Measurements from ENCODE around the gene GCGR. TPM values are rescaled to one million over a fixed set of nuclear protein-coding genes. Genes with fewer than 3 reads are reported as not detected.

Gene GCGR
- polyA plus RNA-seq, 1 donor from 2014 or later = not detected

DNA sequence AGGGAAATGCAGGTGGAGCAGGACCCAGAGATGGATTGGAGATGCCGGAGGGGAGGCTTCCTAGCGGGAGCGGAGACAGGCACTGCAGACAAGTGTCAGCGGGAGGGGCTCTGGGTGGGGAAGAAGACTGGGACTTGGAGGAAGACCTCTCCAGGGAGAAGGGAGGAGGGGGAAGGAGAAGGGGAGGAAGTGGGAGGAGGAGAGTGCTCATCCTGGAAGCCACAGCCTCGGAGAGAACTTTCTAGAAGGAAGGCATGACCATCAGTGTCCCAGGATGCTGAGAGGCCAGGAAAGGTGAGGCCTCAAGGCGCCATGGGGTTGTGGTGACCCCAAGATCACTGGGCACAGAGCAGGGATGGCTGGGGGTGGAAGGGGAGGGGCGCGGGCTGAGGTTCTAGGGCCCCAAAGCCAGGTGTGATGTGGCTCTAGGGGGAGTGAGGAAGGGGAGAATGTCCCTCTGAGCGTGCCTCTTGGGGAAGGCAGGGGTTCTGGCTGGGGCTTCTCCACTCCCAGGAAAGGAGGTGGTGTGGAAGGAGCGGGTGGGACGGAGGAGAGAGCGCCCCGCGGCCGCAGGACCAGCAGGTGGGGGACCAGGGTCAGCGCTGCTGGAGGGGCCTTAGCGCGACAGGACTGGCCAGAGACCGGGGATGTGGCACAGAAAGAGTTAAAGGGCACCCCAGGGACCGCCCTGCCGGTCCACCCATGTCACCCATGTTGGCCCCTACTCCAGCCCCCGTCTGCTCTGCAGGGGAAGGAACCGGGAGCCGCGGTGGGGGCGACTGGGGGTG lies 900 bp upstream of the GCGR start:
- Histone ChIP-seq H4K20me1 (ENCODE audit: insufficient read depth) (no peaks in the 10 kb centered on the region), H3K27me3 (ENCODE audit: insufficient read depth, low read depth, low read length) (peaks cover 67% of the 10 kb centered on the region), H3K4me3 (ENCODE audit: low read length) (no peak overlapping the region), H3K79me2 (replicated peaks; ENCODE audit: insufficient read depth, low read length) (no peaks in the 10 kb centered on the region), H3K4me2 (ENCODE audit: low read length) (no peak overlapping the region), H3K27ac (ENCODE audit: low read length) (no peak overlapping the region), H2AFZ (ENCODE audit: low read depth, low read length) (no peak overlapping the region), H3F3A (ENCODE audit: insufficient read depth, low read length, poor library complexity, severe bottlenecking) (no peaks in the 10 kb centered on the region), H3K36me3 (ENCODE audit: insufficient read depth, low read length) (no peaks in the 10 kb centered on the region), H3K9me2 (ENCODE audit: insufficient read depth, low read length) (no peaks in the 10 kb centered on the region), H3K9ac (ENCODE audit: low read length) (no peak overlapping the region), H3K9me3 (ENCODE audit: low read length) (peaks cover 6% of the 10 kb centered on the region)
- TF ChIP-seq, protein P1, sequence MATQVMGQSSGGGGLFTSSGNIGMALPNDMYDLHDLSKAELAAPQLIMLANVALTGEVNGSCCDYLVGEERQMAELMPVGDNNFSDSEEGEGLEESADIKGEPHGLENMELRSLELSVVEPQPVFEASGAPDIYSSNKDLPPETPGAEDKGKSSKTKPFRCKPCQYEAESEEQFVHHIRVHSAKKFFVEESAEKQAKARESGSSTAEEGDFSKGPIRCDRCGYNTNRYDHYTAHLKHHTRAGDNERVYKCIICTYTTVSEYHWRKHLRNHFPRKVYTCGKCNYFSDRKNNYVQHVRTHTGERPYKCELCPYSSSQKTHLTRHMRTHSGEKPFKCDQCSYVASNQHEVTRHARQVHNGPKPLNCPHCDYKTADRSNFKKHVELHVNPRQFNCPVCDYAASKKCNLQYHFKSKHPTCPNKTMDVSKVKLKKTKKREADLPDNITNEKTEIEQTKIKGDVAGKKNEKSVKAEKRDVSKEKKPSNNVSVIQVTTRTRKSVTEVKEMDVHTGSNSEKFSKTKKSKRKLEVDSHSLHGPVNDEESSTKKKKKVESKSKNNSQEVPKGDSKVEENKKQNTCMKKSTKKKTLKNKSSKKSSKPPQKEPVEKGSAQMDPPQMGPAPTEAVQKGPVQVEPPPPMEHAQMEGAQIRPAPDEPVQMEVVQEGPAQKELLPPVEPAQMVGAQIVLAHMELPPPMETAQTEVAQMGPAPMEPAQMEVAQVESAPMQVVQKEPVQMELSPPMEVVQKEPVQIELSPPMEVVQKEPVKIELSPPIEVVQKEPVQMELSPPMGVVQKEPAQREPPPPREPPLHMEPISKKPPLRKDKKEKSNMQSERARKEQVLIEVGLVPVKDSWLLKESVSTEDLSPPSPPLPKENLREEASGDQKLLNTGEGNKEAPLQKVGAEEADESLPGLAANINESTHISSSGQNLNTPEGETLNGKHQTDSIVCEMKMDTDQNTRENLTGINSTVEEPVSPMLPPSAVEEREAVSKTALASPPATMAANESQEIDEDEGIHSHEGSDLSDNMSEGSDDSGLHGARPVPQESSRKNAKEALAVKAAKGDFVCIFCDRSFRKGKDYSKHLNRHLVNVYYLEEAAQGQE (IDR thresholded peaks at IDR 0.05; ENCODE audit: borderline replicate concordance) = no peak
- TF ChIP-seq RAD21 (conservative IDR thresholded peaks at IDR 0.05) (no peak), EZH2 (IDR thresholded peaks at IDR 0.05; ENCODE audit: borderline replicate concordance, insufficient read depth, low read length, poor library complexity, severe bottlenecking) (no peak), POLR2AphosphoS5 (IDR thresholded peaks at IDR 0.05) (no peak), MXI1 (conservative IDR thresholded peaks at IDR 0.05; ENCODE audit: poor library complexity, severe bottlenecking) (no peak), EP300 (conservative IDR thresholded peaks at IDR 0.05; ENCODE audit: poor library complexity, severe bottlenecking) (no peak)

DNA sequence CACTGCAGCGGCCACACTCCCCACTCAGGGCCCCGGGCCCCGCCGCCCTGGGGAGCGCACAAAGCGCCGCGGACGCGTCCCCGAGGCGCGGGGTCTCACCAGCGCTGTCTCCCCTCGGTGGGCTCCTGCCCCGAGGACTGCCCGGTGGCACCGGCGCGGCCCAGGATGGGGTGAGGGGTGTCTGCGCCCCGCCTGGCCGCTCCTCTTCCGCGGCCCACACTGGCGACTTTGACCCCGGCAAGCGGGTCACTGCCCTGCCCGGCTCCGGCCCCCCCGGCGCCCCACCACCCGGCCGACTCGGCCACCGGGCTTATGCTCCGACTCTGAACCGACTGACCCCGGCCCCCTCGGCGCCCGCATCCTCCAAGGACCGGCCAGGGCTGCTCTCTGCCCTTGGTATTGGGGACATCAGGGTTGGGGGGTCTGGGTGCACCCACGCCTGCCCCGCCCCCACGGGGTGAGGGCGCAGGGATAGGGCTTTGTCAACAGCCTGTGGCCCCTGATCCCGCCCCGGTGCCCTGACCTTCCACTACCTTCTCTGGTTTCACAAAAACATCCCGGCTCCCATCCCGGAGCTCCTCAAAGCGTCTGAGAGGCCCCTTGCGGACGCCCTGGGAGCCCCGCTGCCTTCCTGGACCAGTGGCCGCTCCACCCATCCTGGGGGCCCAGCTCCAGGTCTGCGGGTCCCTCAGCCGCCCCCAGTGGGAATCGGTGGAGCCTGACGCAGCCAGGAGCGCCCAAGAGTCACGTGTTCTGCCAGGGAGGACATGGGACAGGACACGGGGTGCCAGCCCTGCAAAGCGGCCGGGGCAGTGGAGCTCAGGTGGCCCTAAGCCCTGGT lies 829 bp downstream of the GCGR start:
- Histone ChIP-seq H2AFZ (ENCODE audit: low read depth, low read length) (no peak overlapping the region), H4K20me1 (ENCODE audit: insufficient read depth) (no peaks in the 10 kb centered on the region), H3K4me2 (ENCODE audit: low read length) (no peak overlapping the region), H3K79me2 (replicated peaks; ENCODE audit: insufficient read depth, low read length) (no peaks in the 10 kb centered on the region), H3K9me2 (ENCODE audit: insufficient read depth, low read length) (no peaks in the 10 kb centered on the region), H3K9ac (ENCODE audit: low read length) (peak overlapping the region; percentile 1), H3F3A (ENCODE audit: insufficient read depth, low read length, poor library complexity, severe bottlenecking) (no peaks in the 10 kb centered on the region), H3K4me3 (ENCODE audit: low read length) (no peak overlapping the region), H3K9me3 (ENCODE audit: low read length) (peaks cover 6% of the 10 kb centered on the region), H3K27ac (ENCODE audit: low read length) (no peak overlapping the region), H3K36me3 (ENCODE audit: insufficient read depth, low read length) (no peaks in the 10 kb centered on the region), H3K27me3 (ENCODE audit: insufficient read depth, low read depth, low read length) (peaks cover 69% of the 10 kb centered on the region)
- TF ChIP-seq RAD21 (conservative IDR thresholded peaks at IDR 0.05) = no peak
- TF ChIP-seq MXI1 (conservative IDR thresholded peaks at IDR 0.05; ENCODE audit: poor library complexity, severe bottlenecking) = no peak
- TF ChIP-seq, protein P1 (IDR thresholded peaks at IDR 0.05; ENCODE audit: borderline replicate concordance) = no peak
- no peak for TF ChIP-seq TAF1 (IDR thresholded peaks at IDR 0.05; ENCODE audit: low read depth)
- no peak for TF ChIP-seq EP300 (conservative IDR thresholded peaks at IDR 0.05; ENCODE audit: poor library complexity, severe bottlenecking)
- TF ChIP-seq POLR2AphosphoS5 (IDR thresholded peaks at IDR 0.05) = no peak
- TF ChIP-seq SMC3 (conservative IDR thresholded peaks at IDR 0.05; ENCODE audit: poor library complexity) = no peak
- TF ChIP-seq EZH2 (IDR thresholded peaks at IDR 0.05; ENCODE audit: borderline replicate concordance, insufficient read depth, low read length, poor library complexity, severe bottlenecking) = no peak
- TF ChIP-seq, protein P2, sequence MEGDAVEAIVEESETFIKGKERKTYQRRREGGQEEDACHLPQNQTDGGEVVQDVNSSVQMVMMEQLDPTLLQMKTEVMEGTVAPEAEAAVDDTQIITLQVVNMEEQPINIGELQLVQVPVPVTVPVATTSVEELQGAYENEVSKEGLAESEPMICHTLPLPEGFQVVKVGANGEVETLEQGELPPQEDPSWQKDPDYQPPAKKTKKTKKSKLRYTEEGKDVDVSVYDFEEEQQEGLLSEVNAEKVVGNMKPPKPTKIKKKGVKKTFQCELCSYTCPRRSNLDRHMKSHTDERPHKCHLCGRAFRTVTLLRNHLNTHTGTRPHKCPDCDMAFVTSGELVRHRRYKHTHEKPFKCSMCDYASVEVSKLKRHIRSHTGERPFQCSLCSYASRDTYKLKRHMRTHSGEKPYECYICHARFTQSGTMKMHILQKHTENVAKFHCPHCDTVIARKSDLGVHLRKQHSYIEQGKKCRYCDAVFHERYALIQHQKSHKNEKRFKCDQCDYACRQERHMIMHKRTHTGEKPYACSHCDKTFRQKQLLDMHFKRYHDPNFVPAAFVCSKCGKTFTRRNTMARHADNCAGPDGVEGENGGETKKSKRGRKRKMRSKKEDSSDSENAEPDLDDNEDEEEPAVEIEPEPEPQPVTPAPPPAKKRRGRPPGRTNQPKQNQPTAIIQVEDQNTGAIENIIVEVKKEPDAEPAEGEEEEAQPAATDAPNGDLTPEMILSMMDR (IDR thresholded peaks at IDR 0.05; ENCODE audit: poor library complexity, severe bottlenecking) = no peak
